NB4 (cell line): ENCODE results near the gene SSR1.

Experiments
- CTCF ChIP-seq: IDR thresholded peaks from one replicate; pipeline ENCODE4 v1.5.1; 2012; ENCODE audit warnings: low read depth, low read length
- MAX ChIP-seq: IDR thresholded peaks from 2 replicates; pipeline ENCODE4 v1.6.1; 2011; ENCODE audit warnings: low read depth, low read length
- POLR2A ChIP-seq: IDR thresholded peaks from 2 replicates; pipeline ENCODE4 v1.6.1; 2011; ENCODE audit warnings: mild to moderate bottlenecking; ENCODE audit not compliant: insufficient read length; ENCODE audit errors: extremely low read depth

GRCh38 chr6:7260291-7261031 is 52.5 kb downstream of the SSR1 start:
- TF ChIP-seq CTCF: no peak
- TF ChIP-seq POLR2A: no peak
- no peak for TF ChIP-seq MAX
